GM11168 (cell line): ENCODE results near the gene PARD3.

Experiments
- in situ Hi-C: fragments of 300-500 bp; cut with MboI; formaldehyde crosslinking; loops from one replicate; pipeline ENCODE4 v1.12.0; 2022; ENCODE audit warnings: low sequenced_read_pairs; ENCODE audit not compliant: unreplicated experiment

PARD3 gene

DNA sequence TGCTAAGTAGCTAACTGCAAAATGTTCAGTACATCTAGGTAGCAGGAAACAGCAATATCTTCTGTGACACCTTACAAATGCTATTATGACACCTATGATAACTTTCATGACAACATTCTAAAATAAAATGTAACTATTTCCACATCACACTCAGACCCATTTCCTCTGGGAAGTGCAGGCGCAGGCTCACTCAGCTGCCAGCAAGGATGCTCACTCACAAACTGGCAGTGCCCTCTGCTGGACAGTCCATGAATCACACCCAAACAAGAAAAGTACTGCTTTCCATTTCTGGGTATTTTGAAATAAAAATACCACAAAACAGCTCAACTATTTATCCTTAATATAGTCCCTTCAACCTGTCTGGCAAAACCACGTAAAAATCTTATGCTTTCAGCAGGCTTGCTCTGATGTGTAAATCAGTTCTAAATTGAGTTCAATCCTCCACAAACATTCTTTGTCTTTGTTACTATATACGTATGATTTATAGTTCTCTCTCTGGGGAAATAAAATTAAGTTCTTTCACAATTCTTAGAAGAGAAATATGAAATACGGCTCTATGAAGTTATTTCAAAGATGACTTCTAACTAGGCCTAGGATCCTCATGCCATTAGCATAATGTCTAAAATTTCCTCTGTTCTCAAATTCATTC, 176.6 kb downstream of the PARD3 start:
- in situ Hi-C loops: loop anchor here (25.0 kb wide), 1 partner anchor 1326 kb away; no protein-coding TSS in a partner anchor

- in situ Hi-C loops: loop anchor here (25.0 kb wide), 1 partner anchor 1325 kb away; no protein-coding TSS in a partner anchor
Observed at GRCh38 chr10:34637418-34637911, 177.6 kb downstream of the PARD3 start.

- in situ Hi-C loops: loop anchor here (25.0 kb wide), 1 partner anchor 1323 kb away; no protein-coding TSS in a partner anchor
Observed at GRCh38 chr10:34635111-34635510, 180.0 kb downstream of the PARD3 start.

DNA sequence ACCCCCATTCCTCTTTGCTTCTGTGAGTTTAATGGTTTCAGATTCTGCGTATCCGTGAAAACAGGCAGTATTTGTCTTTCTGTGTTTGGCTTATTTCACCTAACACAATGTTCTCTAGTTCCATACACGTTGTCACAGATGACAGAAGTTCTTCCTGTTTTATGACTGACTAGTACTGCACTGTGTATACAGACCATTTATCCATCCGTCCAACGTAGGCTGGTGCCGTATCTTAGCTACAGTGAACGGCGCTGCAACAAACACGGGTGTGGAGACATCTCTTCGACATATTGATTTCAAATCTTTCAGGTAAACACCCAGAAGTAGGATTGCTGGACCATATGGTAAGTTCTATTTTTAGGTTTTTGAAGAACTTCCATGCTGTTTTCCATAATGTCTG, 181.7 kb downstream of the PARD3 start:
- in situ Hi-C loops: loop anchor here (5.0 to 25.0 kb wide), 2 partner anchors 106 to 1321 kb away; no protein-coding TSS in a partner anchor

GRCh38 chr10:34629084-34629483, 186.0 kb downstream of the PARD3 start:
- in situ Hi-C loops: loop anchor here (25.0 kb wide), 1 partner anchor 1317 kb away; no protein-coding TSS in a partner anchor

DNA sequence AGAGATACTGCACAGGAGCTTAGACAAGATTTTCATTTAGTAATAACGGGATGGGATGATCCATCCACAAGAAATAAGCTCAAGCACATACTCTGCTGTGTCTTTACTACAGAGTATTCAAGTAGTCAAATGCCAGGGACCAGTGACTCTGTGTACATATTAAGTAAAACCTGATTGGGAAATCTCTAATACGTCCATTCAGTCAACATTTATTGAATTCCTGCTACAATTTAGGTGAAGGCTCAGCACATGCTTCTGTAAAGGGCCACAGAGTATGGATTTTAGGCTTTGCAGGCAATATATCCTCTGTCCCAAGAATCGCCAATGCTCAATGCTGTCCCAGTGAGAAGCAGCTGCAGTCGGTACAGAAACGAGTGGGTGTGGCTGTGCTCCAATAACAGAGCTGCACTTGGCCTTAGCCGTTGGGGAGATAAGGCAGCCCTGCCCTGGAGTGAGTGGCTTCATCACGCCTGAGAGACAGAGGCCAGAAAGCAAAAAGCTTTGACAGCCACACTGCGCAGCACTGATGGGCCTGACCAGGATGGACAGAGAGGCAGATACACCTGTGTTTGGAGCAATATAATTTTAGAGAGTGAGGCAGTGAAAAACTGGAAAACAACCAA, 186.8 kb downstream of the PARD3 start:
- in situ Hi-C loops: loop anchor here (25.0 kb wide), 1 partner anchor 1316 kb away; no protein-coding TSS in a partner anchor

DNA sequence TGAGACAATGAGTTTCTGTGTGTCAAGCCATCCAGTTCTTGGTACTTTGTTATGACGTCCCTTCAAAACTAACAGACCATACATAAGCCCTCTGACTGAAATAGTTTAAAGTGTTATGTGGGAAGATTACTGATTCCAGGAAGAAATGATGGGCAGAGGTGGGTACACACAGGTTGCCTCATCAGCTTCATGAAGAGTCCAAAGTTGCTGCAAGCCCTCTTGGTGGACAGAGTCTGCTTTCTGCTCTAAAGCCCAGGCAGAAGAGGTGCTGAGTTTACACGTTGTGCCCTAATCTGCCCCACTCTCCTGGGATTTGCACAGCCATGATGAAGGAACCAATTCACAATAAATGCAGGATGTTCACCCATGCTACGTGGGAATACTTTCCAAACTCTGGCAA, 187.4 kb downstream of the PARD3 start:
- in situ Hi-C loops: loop anchor here (25.0 kb wide), 1 partner anchor 1315 kb away; no protein-coding TSS in a partner anchor

- in situ Hi-C loops: loop anchor here (25.0 kb wide), 1 partner anchor 1315 kb away; no protein-coding TSS in a partner anchor
Observed at GRCh38 chr10:34627331-34627730, 187.8 kb downstream of the PARD3 start.

DNA sequence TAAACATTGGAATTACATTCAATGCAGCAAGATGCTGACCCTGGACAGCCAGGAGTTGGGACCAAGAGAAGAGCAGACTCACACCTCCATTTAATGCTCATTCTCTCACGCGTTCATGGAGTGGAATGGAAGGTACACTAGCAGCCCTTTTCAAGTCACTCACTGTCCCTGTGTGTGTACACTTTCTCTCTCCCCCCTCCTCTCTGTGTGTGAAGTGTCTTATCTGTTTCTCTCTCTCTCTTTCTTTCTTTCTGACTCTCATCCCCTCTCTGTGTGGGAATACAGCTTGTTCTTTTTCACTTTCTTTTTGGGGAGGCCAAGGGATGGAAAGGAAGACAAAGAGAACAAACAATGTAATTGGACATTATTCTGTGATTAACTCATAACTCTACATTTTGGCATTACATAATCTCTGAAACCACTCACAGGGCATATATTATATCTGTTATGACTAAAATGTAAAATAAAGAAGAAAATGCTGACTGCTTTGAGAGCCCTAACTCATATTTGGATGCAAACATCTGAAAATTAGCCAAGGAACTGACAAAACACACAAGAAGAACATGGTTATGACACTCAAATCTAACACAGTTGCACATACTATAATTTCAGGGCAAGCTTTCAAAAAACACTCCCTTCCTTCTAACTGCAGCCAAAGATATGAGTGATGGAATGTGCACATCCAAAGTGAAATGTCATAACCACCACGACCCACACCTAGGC, 188.8 kb downstream of the PARD3 start:
- in situ Hi-C loops: loop anchor here (25.0 kb wide), 1 partner anchor 1314 kb away; no protein-coding TSS in a partner anchor

DNA sequence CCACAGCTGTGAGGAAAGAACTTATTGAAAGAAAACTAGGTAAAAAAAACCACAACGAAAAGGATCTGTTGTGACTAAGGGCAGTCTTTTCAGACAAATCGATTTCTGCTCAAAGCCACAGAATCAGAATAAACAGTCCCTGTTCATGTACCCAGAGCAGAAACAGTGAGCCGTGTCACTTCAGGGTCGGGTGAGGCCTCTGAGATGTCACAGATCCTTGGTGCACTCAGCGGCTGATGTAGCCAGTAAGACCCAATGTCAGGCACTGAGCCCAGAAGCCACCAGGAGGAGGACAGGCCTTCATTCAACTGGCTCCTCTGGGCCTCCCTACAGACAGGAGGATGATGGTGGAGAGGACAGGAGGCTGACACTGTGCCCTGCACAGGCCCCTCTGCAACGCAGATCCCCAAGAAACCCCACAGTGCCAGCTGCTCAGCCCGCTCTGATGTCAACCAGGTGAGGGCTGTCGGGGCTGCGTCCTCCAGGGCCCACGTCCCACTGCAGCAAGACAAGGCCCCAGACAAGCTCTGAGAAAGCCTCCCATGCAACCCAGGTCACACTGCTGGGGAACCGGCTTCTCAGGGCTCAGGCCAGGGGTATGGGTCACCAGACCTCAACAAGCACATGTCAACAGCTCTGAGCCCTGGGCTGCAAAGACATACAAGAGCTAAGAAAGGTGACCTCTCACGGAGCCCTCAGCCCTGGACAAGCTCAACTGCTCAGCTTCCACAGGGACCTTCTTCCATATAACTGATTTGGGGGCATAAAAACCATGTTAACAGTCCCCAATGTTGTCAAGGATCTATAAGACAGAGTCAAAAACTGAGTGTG, 190.6 kb downstream of the PARD3 start:
- in situ Hi-C loops: loop anchor here (25.0 kb wide), 1 partner anchor 1312 kb away; no protein-coding TSS in a partner anchor

GRCh38 chr10:34622945-34623344, 192.2 kb downstream of the PARD3 start:
- in situ Hi-C loops: no loop called here

GRCh38 chr10:34618611-34619010, 196.5 kb downstream of the PARD3 start:
- in situ Hi-C loops: no loop called here

- in situ Hi-C loops: no loop called here
Observed at GRCh38 chr10:34615770-34616169, 199.3 kb downstream of the PARD3 start.

DNA sequence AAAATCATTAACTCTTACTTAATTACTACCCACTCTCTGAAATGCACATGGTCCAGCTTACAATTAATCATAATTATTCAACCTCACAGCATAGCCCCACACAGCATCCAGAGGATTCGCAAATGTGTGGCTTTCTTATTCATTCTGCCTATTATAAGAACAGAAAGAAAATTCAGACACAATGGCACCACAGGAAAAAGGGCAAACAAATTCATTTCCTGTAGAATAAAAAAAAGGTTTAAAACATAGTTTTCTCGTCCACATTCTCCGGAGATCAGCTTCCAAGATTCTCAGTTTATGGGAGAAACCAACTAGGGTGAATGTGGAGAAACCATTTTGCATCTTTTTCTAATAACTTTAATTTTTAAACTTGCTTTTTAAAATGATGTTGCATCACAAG, 201.6 kb downstream of the PARD3 start:
- in situ Hi-C loops: no loop called here

DNA sequence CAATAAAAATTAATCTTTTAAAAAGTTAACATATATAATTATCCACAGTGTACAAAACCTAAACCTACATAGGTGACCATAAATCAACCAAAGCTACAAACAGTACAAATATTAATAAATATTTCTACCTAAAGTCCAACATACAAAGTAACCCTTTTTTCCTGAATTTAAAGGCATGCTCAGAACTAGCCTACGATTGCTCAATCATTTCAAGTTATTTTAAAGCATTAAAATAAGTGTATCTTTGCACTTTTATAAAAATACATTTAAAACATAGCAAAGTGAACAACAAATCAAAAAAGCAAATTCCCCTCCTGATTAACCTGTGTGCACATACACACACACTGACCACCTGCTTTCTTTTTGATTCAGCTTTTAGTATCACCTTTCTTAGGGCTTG, 202.2 kb downstream of the PARD3 start:
- in situ Hi-C loops: no loop called here

DNA sequence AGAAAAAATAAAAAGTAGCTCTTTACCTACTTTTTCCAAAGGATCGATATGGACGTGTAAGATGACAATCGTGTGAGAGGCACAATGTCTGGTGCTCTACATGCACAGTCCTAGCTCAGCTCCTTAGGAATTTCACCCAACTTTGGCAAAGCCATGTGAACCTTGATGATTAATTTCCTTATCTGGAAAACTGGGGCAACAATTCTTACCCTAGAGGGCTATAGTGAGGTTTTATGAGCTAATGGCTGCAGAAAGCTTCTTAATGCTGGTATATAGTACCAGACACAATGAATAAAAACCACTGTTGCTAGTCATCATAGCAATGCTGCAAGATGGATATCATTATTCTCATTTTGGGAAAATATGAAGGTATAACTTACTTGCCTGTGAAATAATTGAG, 202.7 kb downstream of the PARD3 start:
- in situ Hi-C loops: no loop called here

GRCh38 chr10:34609287-34609940, 205.7 kb downstream of the PARD3 start:
- in situ Hi-C loops: no loop called here

GRCh38 chr10:34607894-34608293, 207.2 kb downstream of the PARD3 start:
- in situ Hi-C loops: no loop called here

DNA sequence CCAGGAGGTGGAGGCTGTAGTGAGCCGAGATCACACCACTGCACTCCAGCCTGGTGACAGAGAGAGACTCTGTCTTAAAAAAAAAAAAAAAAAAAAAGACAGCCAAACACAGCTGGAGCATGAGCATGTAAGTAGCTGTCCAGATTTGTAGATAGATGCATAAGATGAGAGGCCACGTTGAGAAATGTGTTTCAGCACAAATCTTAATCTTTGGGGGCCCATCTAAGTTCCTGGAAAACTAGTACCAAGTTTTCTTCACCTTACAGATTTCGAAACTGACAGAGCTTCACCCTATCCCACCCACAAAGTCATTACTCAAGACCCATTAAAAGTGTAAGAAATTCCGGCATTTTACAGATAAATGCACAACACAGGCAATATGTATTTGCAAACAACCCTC, 208.2 kb downstream of the PARD3 start:
- in situ Hi-C loops: no loop called here
